ENCODE results near the gene POLR2E.

DNA sequence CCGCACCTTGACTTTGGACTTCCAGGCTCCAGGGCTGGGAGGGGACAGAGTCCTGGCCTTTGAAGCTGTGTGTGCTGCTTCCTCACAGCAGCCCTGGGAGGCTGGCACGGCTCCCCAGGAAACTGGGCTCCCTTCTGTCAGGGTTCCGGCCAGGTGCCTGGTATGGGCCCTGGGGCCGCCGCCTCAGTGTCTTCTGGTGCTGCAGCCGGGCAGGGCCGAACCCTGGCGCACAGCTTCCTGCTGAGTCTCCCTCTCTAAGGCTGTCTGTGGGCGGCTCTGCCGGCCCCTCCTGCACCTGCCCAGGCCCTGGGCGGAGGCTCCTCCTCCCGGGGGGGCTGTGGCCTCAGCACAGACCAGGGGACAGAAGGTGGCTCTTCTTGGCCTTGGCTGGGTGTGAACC lies 41.0 kb upstream of the POLR2E start:
- TF ChIP-seq HDAC2 (IDR thresholded peaks at IDR 0.05; ENCODE audit: borderline replicate concordance in 1 of 2, low read depth in 2 of 2, low read length in 2 of 2) (no peak), EP300 (IDR thresholded peaks at IDR 0.05; ENCODE audit: borderline replicate concordance in 1 of 2, low read depth in 2 of 2, low read length in 2 of 2) (no peak), CTCF (IDR thresholded peaks at IDR 0.05; ENCODE audit: control extremely low read depth in 1 of 3, insufficient read depth in 1 of 3, low read depth in 1 of 3, low read length in 3 of 3) (no peak), POLR2A (IDR thresholded peaks at IDR 0.05; ENCODE audit: control extremely low read depth in 1 of 2, low read depth in 2 of 2, low read length in 2 of 2) (no peak), YY1 (IDR thresholded peaks at IDR 0.05; ENCODE audit: low read depth, low read length) (no peak), SIN3A (conservative IDR thresholded peaks at IDR 0.05 in 1 of 2, IDR thresholded peaks at IDR 0.05 in 1 of 2; ENCODE audit: low read depth in 1 of 2, low read length in 2 of 2) (no peak), CHD2 (IDR thresholded peaks at IDR 0.05; ENCODE audit: low read length) (no peak)
